GM12874 (cell line): ENCODE results near the gene ARHGAP42.

Experiments used
- TF ChIP-seq, protein P1 (sequence below): IDR thresholded peaks from 2 replicates; pipeline ENCODE4 v1.5.1; 2011; ENCODE audit warnings: low read depth, mild to moderate bottlenecking, control low read depth, low read length, moderate library complexity; ENCODE audit not compliant: insufficient read depth

Gene ARHGAP42

GRCh38 chr11:100691896-100692653 lies 5.0 kb downstream of the ARHGAP42 start:
- TF ChIP-seq, protein P1, sequence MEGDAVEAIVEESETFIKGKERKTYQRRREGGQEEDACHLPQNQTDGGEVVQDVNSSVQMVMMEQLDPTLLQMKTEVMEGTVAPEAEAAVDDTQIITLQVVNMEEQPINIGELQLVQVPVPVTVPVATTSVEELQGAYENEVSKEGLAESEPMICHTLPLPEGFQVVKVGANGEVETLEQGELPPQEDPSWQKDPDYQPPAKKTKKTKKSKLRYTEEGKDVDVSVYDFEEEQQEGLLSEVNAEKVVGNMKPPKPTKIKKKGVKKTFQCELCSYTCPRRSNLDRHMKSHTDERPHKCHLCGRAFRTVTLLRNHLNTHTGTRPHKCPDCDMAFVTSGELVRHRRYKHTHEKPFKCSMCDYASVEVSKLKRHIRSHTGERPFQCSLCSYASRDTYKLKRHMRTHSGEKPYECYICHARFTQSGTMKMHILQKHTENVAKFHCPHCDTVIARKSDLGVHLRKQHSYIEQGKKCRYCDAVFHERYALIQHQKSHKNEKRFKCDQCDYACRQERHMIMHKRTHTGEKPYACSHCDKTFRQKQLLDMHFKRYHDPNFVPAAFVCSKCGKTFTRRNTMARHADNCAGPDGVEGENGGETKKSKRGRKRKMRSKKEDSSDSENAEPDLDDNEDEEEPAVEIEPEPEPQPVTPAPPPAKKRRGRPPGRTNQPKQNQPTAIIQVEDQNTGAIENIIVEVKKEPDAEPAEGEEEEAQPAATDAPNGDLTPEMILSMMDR: no peak

- TF ChIP-seq, protein P1: no peak
These were observed 8.8 kb downstream of the ARHGAP42 start for GRCh38 chr11:100695911-100696310.

- TF ChIP-seq, protein P1: no peak
These were observed 16.1 kb downstream of the ARHGAP42 start for GRCh38 chr11:100703139-100703538.

GRCh38 chr11:100703801-100704575 lies 16.9 kb downstream of the ARHGAP42 start:
- TF ChIP-seq, protein P1: no peak

GRCh38 chr11:100705447-100705846 lies 18.4 kb downstream of the ARHGAP42 start:
- TF ChIP-seq, protein P1: no peak

DNA sequence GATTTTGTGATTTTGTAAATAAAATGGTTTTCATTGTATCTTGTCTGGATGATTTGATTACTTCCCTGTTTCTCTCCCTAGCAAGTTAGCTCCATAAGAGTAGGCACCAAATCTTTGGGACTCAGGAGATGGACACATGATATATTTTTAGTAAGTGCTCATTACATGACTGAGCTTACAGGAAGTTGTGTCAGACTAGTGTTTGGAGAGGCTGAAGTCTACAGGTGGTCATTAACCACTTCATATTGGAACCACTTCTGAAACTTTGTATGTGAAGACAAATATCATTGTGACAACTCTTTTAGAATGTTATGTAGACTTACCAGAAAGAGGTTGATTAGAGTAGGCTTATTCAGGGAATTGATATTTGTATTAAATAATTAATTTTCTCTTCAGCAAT lies 19.1 kb downstream of the ARHGAP42 start:
- TF ChIP-seq, protein P1: no peak

- TF ChIP-seq, protein P1: no peak
These were observed 22.3 kb downstream of the ARHGAP42 start for GRCh38 chr11:100709233-100709957.
